UCSD-AML1 (cell line): ENCODE data around the gene ENTPD8.

Experiments
- DNase-seq: peaks from one replicate; lab custom pipeline; 2025; ENCODE audit not compliant: unreplicated experiment; lab: John Stamatoyannopoulos, UW

Gene ENTPD8

DNA sequence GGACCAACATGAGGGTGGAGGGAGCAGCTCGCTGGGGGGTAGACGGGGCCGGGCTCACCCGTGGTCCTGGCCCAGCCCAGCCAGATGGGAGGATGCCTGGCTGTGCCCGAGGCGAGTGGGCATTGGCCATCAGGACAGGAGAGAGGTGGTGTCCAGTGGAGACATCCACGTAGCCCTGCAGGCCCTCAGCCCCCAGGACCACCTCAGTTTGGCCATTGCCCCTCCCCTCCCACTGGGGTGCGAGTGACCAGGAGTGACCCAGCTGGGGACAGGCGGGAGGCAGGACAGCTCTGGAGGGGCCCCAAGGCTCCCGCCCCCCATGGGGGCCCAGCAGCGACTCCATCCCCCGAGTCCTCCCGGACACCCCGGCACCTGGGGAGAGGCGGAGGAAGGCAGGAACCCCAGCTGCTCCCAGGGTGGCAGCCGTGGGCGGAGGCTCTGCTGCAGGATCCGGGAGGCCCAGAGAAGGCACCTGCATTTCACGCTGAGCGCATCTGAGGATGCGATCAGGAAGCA lies 9.7 kb downstream of the ENTPD8 start:
- DNase-seq: no peak

- DNase-seq: no peak
Measured at GRCh38 chr9:137430723-137431415, 10.3 kb downstream of the ENTPD8 start.

DNA sequence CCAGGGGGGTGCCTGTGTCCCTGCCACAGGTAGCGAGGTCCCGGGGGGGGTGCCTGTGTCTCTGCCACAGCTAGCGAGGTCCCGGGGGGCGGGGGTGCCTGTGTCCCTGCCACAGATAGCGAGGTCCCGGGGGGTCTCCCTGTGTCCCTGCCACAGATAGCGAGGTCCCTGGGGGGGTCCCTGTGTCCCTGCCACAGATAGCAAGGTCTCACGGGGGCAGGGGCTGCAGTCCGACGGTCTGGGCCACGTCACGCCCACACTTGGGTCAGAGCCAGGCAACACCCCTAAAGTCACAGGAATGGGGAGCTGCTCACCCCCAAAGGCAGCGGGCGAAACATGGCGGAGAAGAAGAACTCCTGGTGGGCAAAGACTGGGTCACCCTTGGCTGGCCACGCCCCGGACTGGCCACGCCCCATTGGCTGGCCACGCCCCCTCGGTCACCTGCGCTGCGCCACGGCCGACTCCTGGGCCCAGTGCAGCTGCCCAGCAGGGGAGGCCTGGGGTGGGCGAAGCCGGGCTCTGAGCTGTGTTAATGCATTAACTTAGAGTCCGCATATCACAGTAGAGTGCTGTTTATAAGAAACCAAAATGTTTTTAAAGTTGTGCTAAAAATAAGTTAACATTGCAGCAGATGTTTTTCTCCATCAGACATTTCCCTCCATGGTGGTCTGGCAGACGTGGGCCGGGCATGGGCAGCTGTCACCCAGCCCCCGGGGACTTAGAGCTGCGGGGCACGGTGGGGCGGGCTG lies 11.0 kb downstream of the ENTPD8 start:
- DNase-seq: no peak

- DNase-seq: no peak
Measured at GRCh38 chr9:137429546-137429890, 11.6 kb downstream of the ENTPD8 start.

GRCh38 chr9:137428841-137429545 lies 12.2 kb downstream of the ENTPD8 start:
- DNase-seq: no peak

DNA sequence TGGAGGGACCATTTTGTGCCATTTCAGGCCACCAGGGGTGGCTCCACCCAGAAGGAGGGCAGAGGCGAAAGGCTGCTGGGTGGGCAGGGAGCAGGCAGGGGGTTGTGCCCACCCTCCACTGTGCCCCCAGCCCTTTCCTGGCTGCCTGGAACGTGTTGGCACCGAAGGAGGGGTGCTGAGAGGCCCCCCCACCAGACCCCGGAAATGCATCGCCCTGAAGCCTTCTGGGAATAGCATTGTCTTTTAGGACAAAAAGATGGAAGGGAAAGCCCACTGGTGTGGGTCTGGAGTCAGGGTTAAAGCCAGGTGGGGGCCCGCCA lies 12.9 kb downstream of the ENTPD8 start:
- no peak for DNase-seq

DNA sequence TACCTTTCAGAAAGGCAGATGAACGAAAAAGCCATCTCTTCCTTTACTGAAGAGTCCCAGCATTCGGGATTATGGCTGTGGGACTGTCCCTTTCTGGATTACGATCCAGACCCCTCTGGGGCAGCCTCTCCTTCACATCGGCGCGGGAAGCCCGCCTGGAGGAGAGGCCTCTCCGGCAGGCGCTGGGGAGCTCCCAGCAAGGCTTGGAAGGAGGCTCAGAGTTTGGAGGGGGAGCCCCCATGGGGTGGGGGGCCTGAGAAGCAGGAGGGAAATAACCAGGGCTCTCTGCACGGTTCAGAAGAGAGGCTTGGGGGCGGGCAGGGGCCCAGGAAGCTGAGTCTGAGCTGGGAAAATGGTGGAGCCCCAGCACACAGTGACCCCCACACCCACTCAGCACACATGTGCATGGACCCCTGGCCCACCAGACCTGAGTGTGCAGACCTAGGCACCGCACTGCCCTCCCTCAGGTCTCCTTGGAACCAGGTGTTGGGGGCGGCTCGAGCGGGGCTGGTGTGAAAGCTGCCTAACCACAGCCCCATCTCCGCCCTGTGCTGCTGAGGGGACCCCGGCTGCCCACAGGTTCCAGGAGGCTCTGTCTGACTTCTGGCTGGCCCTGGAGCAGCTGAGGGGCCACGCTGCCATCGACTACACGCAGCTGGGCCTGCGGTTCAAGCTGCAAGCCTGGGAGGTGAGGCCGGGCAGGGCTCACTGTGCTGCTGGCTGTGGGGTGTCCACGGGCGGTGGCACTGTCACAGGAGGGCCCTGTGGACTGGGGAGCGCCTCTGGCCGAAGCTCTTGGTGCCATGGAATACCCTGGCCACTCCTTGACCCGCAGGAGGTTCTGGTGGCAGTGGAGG lies 13.5 kb downstream of the ENTPD8 start:
- DNase-seq: no peak

GRCh38 chr9:137426018-137426681 lies 15.0 kb downstream of the ENTPD8 start:
- no peak for DNase-seq

DNA sequence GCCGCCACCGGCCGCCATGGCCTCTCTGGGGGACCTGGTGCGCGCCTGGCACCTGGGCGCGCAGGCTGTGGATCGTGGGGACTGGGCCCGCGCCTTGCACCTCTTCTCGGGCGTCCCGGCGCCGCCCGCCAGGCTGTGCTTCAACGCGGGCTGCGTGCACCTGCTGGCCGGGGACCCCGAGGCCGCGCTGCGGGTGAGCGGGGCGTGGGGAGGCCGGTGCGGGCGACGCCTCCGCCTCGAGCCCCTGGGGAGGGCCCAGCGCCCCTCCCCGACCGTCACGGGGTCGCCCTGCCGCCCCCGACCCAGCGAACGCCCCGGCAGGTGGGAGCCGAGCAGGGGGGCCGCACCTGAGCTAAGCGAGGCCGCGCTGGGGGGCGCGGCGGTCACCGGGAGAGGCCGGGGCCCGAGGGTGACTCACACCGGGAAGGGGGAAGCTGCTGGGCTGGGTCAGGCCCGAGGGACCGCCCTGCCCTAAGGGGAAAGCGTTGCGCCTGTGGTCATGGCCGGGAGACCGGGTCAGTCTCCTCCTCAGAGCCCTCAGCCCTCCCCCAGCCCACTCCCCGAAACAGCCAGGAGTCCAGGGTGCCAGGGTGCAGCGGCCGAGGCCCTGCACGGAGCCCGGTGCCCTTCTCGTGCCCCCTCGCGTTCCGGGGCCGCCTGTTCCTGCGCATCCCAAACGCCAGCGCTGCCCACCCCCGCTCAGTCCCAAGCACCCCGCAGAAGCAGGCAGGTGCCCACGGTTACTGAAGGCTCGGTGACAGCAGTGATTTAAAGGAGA lies 17.5 kb downstream of the ENTPD8 start:
- peak; percentile 41 for DNase-seq

- DNase-seq: peak; percentile 96
Measured at GRCh38 chr9:137422604-137423513, 18.3 kb downstream of the ENTPD8 start, which contains the start of the genes EXD3 and NOXA1. EXD3 (minus strand) TSS chr9:137423162; CDS start chr9:137395357, 27,805 bp downstream. NOXA1 (plus strand) TSS chr9:137423393; CDS start chr9:137423530, 137 bp downstream.

GRCh38 chr9:137421838-137422603 lies 19.1 kb downstream of the ENTPD8 start:
- DNase-seq: no peak

DNA sequence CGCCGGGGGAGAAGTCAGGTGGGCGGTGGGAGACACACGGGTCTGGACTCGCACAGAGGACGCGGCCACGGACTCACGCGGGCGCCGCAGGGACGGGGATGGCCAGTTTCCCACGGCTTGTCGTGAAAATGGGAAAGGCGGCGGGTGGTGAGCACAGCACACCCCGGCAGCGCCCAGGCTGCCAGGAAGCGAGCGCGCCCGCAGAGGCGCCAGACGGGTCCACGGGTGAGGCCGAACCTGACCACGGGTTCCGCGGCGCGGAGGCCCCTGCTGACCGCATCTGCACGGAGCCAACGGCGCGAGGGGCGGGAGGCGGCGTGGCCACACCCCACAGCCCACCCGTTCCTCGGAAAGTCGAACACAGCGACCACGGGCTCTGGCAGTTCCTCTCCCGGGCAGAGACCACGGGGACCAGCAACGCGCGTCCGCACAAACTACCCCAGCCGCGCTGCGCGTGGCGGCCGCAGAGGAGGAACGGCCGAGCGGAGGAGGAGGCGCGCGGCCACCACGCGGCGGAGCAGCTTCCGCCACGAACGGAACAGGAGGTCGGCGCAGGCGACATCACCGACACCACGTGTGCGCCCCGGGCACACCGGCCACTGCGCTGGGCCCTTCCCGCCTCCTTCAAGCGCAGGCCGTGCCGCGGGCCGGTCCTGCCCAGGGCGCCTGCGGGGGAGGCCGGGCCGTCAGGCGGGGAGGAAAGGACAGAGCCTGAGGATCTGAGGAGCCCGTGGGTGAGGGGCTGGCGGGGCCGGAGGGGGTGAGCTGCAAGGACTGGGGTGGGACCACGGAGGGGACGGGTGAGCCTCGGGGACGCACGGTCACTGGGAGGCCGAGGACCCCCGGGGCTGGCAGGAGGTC lies 23.8 kb downstream of the ENTPD8 start:
- DNase-seq: peak; percentile 56

- DNase-seq: no peak
Measured at GRCh38 chr9:137416563-137417151, 24.5 kb downstream of the ENTPD8 start.

- no peak for DNase-seq
Measured at GRCh38 chr9:137416006-137416562, 25.1 kb downstream of the ENTPD8 start.

DNA sequence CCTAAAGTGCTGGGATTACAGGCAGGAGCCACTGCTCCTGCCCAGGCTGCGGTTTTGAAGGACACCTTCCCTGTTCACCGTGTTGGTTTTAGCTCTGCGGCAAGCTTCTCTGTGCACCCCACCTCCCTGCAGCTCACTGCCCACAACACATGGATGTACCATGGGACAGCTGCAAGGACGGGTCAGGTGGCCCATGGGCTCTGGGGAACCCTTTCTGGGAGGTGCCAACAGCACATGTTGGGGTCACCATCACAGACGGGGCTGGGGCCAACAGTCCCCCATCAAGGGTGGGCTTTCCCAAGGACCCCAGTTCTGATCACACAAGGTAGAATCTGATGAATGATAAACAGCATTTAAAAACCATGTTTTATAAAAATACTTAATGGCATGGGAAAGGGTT lies 25.7 kb downstream of the ENTPD8 start:
- DNase-seq: no peak

DNA sequence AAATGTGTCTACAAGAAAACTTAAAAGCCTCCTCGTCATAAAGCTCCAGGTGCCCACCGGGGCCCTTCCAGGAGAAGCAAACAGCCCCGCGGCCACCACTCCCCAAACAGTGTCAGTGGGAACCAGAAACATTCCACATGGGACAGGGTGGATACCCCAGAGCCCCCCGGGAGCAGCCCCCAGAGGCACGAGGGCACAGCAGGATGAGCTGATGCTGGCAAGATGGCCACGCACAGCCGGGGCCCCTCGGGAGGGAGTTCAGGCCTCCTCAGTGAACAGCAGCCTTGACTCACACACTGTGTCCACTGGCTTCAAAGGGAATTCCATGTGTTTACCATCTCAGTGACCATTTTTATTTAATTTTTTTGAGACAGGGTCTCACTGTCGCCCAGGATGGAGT lies 28.7 kb downstream of the ENTPD8 start:
- no peak for DNase-seq
